Stimulated activated CD8-positive, alpha-beta memory T cell treated with anti-CD3 and anti-CD28 coated beads, Interleukin-7, amount 100 ng/mL, for 4 hours (primary cell): Measurements from ENCODE around the gene ACTN1.

ENCODE experiments used
- DNase-seq, 2 donors: peaks; one replicate each; pipeline ENCODE4 v3.0.0-alpha.2; 2020; ENCODE audit warnings: low read depth in 2 of 2

Gene ACTN1

GRCh38 chr14:68828698-68829097 lies 150.4 kb downstream of the ACTN1 start:
- DNase-seq = no peak

GRCh38 chr14:68825729-68826128 lies 153.4 kb downstream of the ACTN1 start:
- DNase-seq = no peak

GRCh38 chr14:68824517-68825347 lies 154.4 kb downstream of the ACTN1 start:
- DNase-seq = no peak

- no peak for DNase-seq
Measured at GRCh38 chr14:68824207-68824516, 154.9 kb downstream of the ACTN1 start.
